Gastrocnemius medialis (tissue), 4 donors: ENCODE results near the gene GPR158. TPM values are rescaled to one million over a fixed set of nuclear protein-coding genes. Genes with fewer than 3 reads are reported as not detected.

Source experiments
- ATAC-seq, 2 donors: fragments of 150-250 bp; one replicate each; pipeline ENCODE4 v1.9.1; 2016
- DNase-seq, 2 donors: peaks; one replicate each; pipeline ENCODE4 v3.0.0-alpha.2; 2019
- H3K27ac ChIP-seq, 4 donors: fragments of 200-600 bp; sonication (generic); 1 replicate in 1 of 4; 2 replicates in 3 of 4; pipeline ENCODE4 v1.5.1; 2016 to 2018; ENCODE audit warnings: mild to moderate bottlenecking in 2 of 4, moderate library complexity in 1 of 4
- H3K27me3 ChIP-seq, 3 donors: fragments of 200-600 bp; sonication (generic) in 2 of 3; 1 replicate in 1 of 3; 2 replicates in 2 of 3; pipeline versions ENCODE4 v1.5.1 to v1.6.0; 2016 to 2019; ENCODE audit warnings: mild to moderate bottlenecking in 1 of 3, moderate library complexity in 1 of 3
- H3K36me3 ChIP-seq, 2 donors: fragments of 200-600 bp; sonication (generic) in 1 of 2; one replicate each; pipeline ENCODE4 v1.5.1; 2017 to 2018
- H3K4me1 ChIP-seq, 2 donors: fragments of 200-600 bp; sonication (generic) in 1 of 2; one replicate each; pipeline ENCODE4 v1.5.1; 2016 to 2017; ENCODE audit warnings: mild to moderate bottlenecking in 2 of 2
- H3K4me3 ChIP-seq, 4 donors: fragments of 200-600 bp; sonication (generic) in 3 of 4; 1 replicate in 1 of 4; 2 replicates in 3 of 4; pipeline ENCODE4 v1.5.1; 2016 to 2019; ENCODE audit warnings: mild to moderate bottlenecking in 2 of 4
- H3K9me3 ChIP-seq, 3 donors: fragments of 200-600 bp; sonication (generic) in 2 of 3; 1 replicate in 1 of 3; 2 replicates in 2 of 3; pipeline ENCODE4 v1.5.1; 2016 to 2019
- POLR2A ChIP-seq, 2 donors: fragments of 450-650 bp; IDR thresholded peaks; one replicate each; pipeline ENCODE4 v1.6.1; 2017; ENCODE audit warnings: antibody characterized with exemption in 2 of 2, mild to moderate bottlenecking in 2 of 2, moderate library complexity in 2 of 2
- in situ Hi-C, 4 donors: fragments of 200-750 bp; cut with MboI; loops; one replicate each; pipeline versions ENCODE4 v1.15.0 to v1.8.0; 2017; ENCODE audit warnings: low sequenced_read_pairs in 4 of 4
- intact Hi-C: fragments of 100-400 bp; cut with DNase I; formaldehyde crosslinking; loops from one replicate; pipeline ENCODE4 v1.15.1; 2023; ENCODE audit warnings: low total_unique reads
- total RNA-seq, 4 donors: library from RNA; depleted of rRNA; stranded (reverse); fragments of >200 nt; gene quantifications; one replicate each; pipeline versions ENCODE4 v1.1.0 to v1.2.3, GENCODE V29; 2016
- TF ChIP-seq, protein P1 (sequence below), 5 experiments: fragments of 450-650 bp in 3 of 5; fragments of 200-600 bp in 2 of 5; sonication (generic) in 2 of 5; IDR thresholded peaks in 4 of 5; conservative IDR thresholded peaks in 1 of 5; 1 replicate in 4 of 5; 2 replicates in 1 of 5; pipeline ENCODE4 v1.5.1; 2016 to 2019; ENCODE audit warnings: antibody characterized with exemption in 5 of 5, mild to moderate bottlenecking in 3 of 5, moderate library complexity in 3 of 5

GPR158 gene
- total RNA-seq, 4 donors from 2014 or later: 0.04 TPM; not detected in 3

DNA sequence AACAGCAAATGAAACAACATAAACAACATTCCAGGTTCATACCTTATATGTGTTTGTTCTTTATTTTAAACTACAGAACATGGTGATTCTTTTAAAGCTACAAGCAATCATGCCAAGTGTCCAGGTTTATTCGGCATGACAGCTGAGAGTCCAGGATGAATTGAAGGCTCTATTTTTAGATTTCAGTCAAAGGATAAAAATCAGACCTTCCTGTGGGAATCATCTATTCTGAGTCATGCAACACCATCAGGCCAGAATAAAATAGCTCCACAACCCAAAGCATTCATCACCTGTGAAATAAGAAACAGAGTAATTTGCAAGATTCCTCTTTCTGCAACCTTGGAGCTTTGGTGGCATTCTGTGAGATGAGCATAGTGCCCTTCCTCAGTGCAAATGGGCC is 466.8 kb downstream of the GPR158 start:
- intact Hi-C loops: no loop called here
- ATAC-seq: no peak

DNA sequence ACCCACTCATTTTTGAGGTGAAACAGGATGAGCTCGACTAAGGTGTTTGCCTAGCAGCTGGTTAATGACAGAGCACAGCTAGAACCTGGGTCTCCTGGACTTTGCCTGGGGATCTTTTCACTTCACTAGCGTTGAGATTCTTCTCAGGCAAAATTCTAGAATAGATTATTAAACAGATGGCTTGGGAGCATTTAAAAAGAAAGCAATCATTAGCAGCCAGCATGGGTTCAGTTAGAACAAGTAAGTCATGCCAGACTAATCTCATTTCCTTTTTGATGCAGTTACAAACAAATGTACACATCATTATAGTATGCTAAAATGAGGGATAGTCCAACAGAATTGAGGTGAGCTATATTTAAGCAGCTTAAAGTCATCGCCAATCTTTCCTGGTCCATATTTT is 467.9 kb downstream of the GPR158 start:
- DNase-seq: no peak
- H3K27me3 ChIP-seq: no peaks in the 10 kb centered on the region
- H3K9me3 ChIP-seq: no peaks in the 10 kb centered on the region
- intact Hi-C loops (no loop called here), in situ Hi-C loops (no loop called here)
- no peak for TF ChIP-seq POLR2A (IDR thresholded peaks at IDR 0.05)
- TF ChIP-seq, protein P1, sequence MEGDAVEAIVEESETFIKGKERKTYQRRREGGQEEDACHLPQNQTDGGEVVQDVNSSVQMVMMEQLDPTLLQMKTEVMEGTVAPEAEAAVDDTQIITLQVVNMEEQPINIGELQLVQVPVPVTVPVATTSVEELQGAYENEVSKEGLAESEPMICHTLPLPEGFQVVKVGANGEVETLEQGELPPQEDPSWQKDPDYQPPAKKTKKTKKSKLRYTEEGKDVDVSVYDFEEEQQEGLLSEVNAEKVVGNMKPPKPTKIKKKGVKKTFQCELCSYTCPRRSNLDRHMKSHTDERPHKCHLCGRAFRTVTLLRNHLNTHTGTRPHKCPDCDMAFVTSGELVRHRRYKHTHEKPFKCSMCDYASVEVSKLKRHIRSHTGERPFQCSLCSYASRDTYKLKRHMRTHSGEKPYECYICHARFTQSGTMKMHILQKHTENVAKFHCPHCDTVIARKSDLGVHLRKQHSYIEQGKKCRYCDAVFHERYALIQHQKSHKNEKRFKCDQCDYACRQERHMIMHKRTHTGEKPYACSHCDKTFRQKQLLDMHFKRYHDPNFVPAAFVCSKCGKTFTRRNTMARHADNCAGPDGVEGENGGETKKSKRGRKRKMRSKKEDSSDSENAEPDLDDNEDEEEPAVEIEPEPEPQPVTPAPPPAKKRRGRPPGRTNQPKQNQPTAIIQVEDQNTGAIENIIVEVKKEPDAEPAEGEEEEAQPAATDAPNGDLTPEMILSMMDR (IDR thresholded peaks at IDR 0.05 in 4 of 5, conservative IDR thresholded peaks at IDR 0.05 in 1 of 5): no peak
- no peak overlapping the region for H3K27ac ChIP-seq
- no peak overlapping the region for H3K4me3 ChIP-seq
- no peak for ATAC-seq
- no peaks in the 10 kb centered on the region for H3K4me1 ChIP-seq
- H3K36me3 ChIP-seq: no peaks in the 10 kb centered on the region

More for the DNA sequence above, 466.8 kb downstream of the GPR158 start:
- no peaks in the 10 kb centered on the region for H3K27me3 ChIP-seq
- H3K36me3 ChIP-seq: no peaks in the 10 kb centered on the region
- in situ Hi-C loops: no loop called here
- H3K27ac ChIP-seq: no peak overlapping the region
- no peak overlapping the region for H3K4me3 ChIP-seq
- H3K9me3 ChIP-seq: no peaks in the 10 kb centered on the region
- DNase-seq: no peak
- no peak for TF ChIP-seq POLR2A (IDR thresholded peaks at IDR 0.05)
- TF ChIP-seq, protein P1 (IDR thresholded peaks at IDR 0.05 in 4 of 5, conservative IDR thresholded peaks at IDR 0.05 in 1 of 5): no peak
- no peaks in the 10 kb centered on the region for H3K4me1 ChIP-seq

DNA sequence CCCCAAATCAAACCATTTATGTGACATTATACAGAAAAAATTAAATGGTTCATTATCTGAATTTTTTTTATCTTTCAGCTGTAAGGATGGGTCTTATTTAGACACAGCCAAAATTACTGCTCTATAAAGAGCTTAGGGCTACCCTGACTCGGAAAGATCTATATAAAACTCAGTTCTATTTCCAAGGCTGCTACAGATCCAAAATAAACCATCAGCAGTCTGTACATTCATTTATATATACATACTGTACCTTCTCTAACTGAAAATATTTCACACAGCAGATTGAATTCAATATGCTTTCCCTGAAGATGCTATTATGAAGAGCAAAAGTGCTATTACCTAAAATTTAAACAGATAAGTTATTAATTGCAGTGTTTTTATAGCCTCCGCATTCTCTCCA is 471.6 kb downstream of the GPR158 start:
- no peak for ATAC-seq
- TF ChIP-seq, protein P1 (IDR thresholded peaks at IDR 0.05 in 4 of 5, conservative IDR thresholded peaks at IDR 0.05 in 1 of 5): no peak
- TF ChIP-seq POLR2A (IDR thresholded peaks at IDR 0.05): no peak
- intact Hi-C loops: no loop called here

DNA sequence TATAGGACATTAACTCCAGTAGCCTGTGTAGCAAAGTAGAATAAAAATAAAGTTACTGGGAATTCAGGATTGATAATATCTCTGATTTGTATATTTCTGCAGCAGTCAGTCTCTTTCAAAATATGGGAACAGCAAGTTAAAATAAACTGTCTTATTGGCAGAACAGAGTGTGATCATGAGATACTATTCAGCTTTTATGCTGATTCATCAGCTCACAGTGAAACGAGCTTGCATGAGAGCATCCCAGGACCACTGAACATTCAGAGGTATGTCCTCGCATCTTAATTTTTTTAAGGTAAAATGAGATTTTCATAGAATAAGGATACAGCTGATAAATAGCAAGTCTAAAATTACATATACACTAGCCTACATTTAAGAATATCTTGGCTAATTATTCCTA is 476.7 kb downstream of the GPR158 start:
- ATAC-seq: no peak
- Histone ChIP-seq H3K27me3 (no peaks in the 10 kb centered on the region), H3K4me1 (no peaks in the 10 kb centered on the region), H3K4me3 (no peak overlapping the region), H3K9me3 (no peaks in the 10 kb centered on the region), H3K27ac (no peak overlapping the region), H3K36me3 (no peaks in the 10 kb centered on the region)
- TF ChIP-seq, protein P1 (IDR thresholded peaks at IDR 0.05 in 4 of 5, conservative IDR thresholded peaks at IDR 0.05 in 1 of 5): no peak
- no peak for TF ChIP-seq POLR2A (IDR thresholded peaks at IDR 0.05)
- intact Hi-C loops: no loop called here
- DNase-seq: no peak
- in situ Hi-C loops: no loop called here

More for the DNA sequence above, 471.6 kb downstream of the GPR158 start:
- no peak for DNase-seq
- no peak overlapping the region for H3K4me3 ChIP-seq
- no peaks in the 10 kb centered on the region for H3K27me3 ChIP-seq
- no peaks in the 10 kb centered on the region for H3K4me1 ChIP-seq
- no peaks in the 10 kb centered on the region for H3K36me3 ChIP-seq
- H3K27ac ChIP-seq: no peak overlapping the region
- no peaks in the 10 kb centered on the region for H3K9me3 ChIP-seq
- in situ Hi-C loops: no loop called here

Other genes starting within 250 kb of the GPR158 start
- 1 to 10 TPM in 2 of 4 donors, under 1 TPM in 1, not detected in 1; 0.31 to 5.4 (median 2.3) TPM for gene PRTFDC1, start 222.4 kb upstream of the GPR158 start, total RNA-seq
- not detected for gene ENKUR, start 158.8 kb upstream of the GPR158 start, total RNA-seq
- 1 to 10 TPM in 3 of 4 donors, under 1 TPM in 1; 0.82 to 2.0 (median 1.7) TPM for gene THNSL1, start 158.4 kb upstream of the GPR158 start, total RNA-seq